ENCODE measurements around the gene CCDC144A.
"Not testable (repeated sequence)": the region's sequence is repeated elsewhere in the genome, so short reads cannot be mapped to it uniquely, and the experiment has no call there.

The CCDC144A gene

GRCh38 chr17:16818821-16819683 is 129.0 kb downstream of the CCDC144A start:
- DNase-seq = no peak

GRCh38 chr17:16820161-16820877 is 130.3 kb downstream of the CCDC144A start:
- no peak for DNase-seq

DNA sequence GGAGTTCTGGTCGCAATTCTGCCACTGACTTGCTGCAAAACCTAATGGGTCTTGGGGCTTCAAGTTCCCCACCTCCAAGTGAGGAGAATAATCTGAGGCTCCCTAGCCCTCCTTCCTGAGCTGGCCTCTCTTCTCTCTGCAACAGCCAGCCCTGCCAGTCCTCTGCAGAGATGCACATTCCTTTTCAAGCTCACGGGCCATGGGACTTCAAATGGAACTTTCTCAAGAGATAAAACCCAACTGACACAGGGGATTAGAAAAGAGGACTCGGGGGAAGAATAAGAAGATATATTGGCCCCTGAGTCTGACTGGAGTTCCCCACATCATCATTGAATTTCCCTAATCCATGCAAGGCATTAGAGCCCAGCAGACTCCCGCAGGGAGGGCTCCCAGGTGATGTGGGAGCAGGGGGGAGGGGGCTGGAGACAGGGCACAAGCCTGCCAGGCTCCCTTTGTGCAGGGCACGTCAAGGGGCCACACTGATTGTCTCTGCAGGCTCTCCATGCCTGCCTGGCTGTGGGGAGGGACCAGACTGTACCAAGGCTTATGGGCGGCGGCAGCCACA is 131.0 kb downstream of the CCDC144A start:
- no peak for DNase-seq

DNA sequence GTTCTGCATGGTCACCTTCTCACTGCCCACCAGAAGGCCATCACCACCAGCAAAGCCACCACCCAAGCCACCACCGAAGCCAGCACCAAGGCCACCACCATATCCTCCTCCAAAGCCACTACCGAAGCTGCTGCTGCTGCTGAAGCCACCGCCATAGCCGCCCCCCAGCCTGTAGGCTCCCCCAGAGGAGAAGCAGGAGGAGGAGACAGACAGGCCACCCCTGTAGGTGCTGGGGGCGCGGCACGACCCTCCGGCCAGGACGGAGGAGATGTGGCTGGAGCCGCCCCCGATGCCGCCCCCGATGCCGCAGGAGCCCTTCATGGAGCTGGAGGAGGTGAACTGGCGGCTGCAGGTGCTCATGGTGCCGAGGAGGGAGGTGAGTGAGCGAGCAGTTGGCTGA is 132.1 kb downstream of the CCDC144A start:
- not testable (repeated sequence) for DNase-seq

DNA sequence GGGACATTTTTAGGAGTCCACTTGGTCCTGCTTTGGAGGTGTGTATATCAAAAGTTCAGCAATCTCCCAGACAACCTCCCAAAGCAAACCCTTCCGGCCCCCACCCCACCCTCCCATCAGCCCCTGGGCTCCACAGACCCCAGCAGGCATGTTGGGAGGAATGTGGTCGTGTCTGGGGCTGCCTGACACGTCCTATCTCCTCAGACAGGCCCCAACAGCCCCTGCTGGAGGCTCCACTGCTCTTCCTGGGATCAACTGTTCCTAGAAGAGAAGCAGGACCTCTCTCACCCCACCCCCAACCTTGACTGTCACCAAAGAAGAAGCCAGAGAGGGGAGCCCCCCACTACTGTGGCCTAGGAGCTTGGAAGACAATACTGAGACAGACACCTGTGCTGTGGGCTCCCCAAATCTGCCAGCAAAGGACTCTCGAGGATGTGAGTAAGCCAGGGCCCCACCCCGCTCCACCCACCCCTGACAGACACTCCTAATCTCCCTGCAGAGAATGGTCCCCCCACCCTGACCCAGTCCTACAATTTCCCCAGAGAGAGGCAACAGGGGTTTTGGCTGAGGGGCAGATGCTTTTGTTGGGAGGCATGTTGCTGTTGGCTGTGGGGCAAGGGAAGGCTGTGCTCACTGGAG is 133.8 kb downstream of the CCDC144A start:
- not testable (repeated sequence) for DNase-seq
